Keratinocyte (primary cell): ENCODE measurements around the gene SIVA1.

Experiments used
- CTCF ChIP-seq, 3 experiments: IDR thresholded peaks in 1 of 3; conservative IDR thresholded peaks in 1 of 3; optimal IDR thresholded peaks in 1 of 3; 2 replicates in 2 of 3; 3 replicates in 1 of 3; pipeline versions ENCODE3 to v1.5.1; 2011; ENCODE audit warnings: low read length in 3 of 3, mild to moderate bottlenecking in 3 of 3, moderate library complexity in 2 of 3, control low read depth in 1 of 3, inconsistent platforms in 1 of 3; ENCODE audit not compliant: insufficient read depth in 2 of 3; ENCODE audit errors: extremely low read depth in 1 of 3
- EZH2 ChIP-seq: IDR thresholded peaks from one replicate; pipeline ENCODE4 v1.6.1; 2012; ENCODE audit warnings: inconsistent platforms, mild to moderate bottlenecking, low read length, moderate library complexity

DNA sequence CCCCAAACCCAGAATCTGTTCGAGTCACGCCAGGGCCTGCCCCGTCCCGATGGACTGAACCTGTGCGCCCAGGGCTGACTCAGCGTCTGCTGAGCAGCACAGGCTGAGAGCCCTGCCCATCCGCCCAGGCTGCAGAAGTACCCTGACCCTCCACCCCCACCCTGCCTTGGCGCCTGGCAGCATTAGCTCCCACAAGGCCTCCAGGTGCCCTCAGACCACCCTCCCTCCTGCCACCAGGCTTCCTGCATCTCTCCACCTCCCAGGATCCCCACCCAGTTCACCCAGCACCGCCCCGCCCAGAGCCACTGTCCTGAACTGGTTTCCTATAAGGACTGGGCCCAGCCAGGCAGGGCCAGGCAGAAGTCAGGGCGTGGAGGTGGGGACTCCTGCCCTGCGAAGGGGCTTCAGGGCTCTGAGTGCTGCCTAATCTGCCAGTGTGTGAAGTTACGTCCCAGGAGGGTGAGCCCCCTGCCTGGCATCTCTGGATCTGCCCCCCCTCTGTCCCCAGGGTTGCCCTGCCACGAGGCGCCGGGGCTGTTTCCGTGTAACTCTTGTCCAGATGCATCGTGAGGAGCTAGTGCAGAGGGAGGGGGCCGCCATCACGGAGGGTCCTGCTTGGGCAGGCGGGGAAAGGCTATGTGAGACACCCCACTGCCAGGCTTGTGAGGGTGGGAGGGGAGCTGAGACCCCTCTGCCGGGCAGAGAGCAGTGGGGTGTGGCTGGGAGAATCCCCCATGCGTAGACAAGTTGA is 19.8 kb upstream of the SIVA1 start:
- TF ChIP-seq CTCF (optimal IDR thresholded peaks at IDR 0.05 in 1 of 3, IDR thresholded peaks at IDR 0.05 in 1 of 3, conservative IDR thresholded peaks at IDR 0.05 in 1 of 3; ENCODE audit: extremely low read depth in 1 of 3, insufficient read depth in 2 of 3, low read length in 3 of 3) (no peak), EZH2 (no peak)
